K562 (cell line): ENCODE data around the gene XBP1. TPM values are rescaled to one million over a fixed set of nuclear protein-coding genes. Genes with fewer than 3 reads are reported as not detected.

ENCODE experiments used
- ELK1 ChIP-seq: sonication (generic); formaldehyde crosslinking; IDR thresholded peaks from 2 replicates; pipeline ENCODE4 v1.8.1; 2022; ENCODE audit warnings: missing genetic modification reagents
- EP300 ChIP-seq: IDR thresholded peaks from 2 replicates; pipeline ENCODE4 v1.6.1; 2012; ENCODE audit warnings: low read length, improper control_type of control experiment
- MIER1 ChIP-seq: fragments of 450-650 bp; IDR thresholded peaks from 2 replicates; pipeline ENCODE4 v1.6.1; 2016; ENCODE audit warnings: antibody characterized with exemption, mild to moderate bottlenecking, low read depth
- MTA1 ChIP-seq: fragments of 450-650 bp; IDR thresholded peaks from 2 replicates; pipeline ENCODE4 v1.6.1; 2017; ENCODE audit warnings: borderline replicate concordance
- NCOA1 ChIP-seq: fragments of 450-650 bp; IDR thresholded peaks from 2 replicates; pipeline ENCODE4 v1.6.1; 2016; ENCODE audit warnings: low read depth
- NCOA6 ChIP-seq: fragments of 450-650 bp; IDR thresholded peaks from 2 replicates; pipeline ENCODE4 v1.6.1; 2017; ENCODE audit warnings: mild to moderate bottlenecking
- SMAD3 ChIP-seq: fragments of 450-650 bp; formaldehyde crosslinking; conservative IDR thresholded peaks from 2 replicates; pipeline ENCODE4 v1.4.0; 2020; ENCODE audit warnings: mild to moderate bottlenecking
- SMARCC2 ChIP-seq: fragments of 450-650 bp; IDR thresholded peaks from 2 replicates; pipeline ENCODE4 v1.6.1; 2017; ENCODE audit warnings: antibody characterized with exemption, moderate library complexity, mild to moderate bottlenecking, low read depth
- SPI1 ChIP-seq: IDR thresholded peaks from 2 replicates; pipeline ENCODE4 v1.6.1; 2011; ENCODE audit warnings: low read depth, low read length, control low read depth, borderline replicate concordance
- TSHZ1 ChIP-seq: fragments of 250-450 bp; sonication (Bioruptor Pico); IDR thresholded peaks from 2 replicates; pipeline ENCODE4 v1.4.0; 2020; ENCODE audit warnings: mild to moderate bottlenecking, moderate library complexity
- ZNF395 ChIP-seq: fragments of 200-800 bp; sonication (Bioruptor generic); IDR thresholded peaks from 2 replicates; pipeline ENCODE4 v1.6.1; 2017; ENCODE audit warnings: missing genetic modification characterization, missing compliant biosample characterization
- polyA plus RNA-seq, 8 experiments: library from polyadenylated mRNA; depleted of rRNA in 4 of 8; stranded (reverse) in 5 of 8; unstranded in 3 of 8; fragments of >200 nt; fragmentation: Nextera tagmentation in 2 of 8; fragmentation: Illumina TruSeq in 1 of 8; extraction: Ambion mirVana in 2 of 8; extraction: Trizol in 1 of 8; gene quantifications; 2 replicates each; pipeline versions ENCODE4 v1.2.1 to v1.2.3, GENCODE V29; 2011 to 2014; ENCODE audit warnings: inconsistent platforms in 1 of 8, missing spikeins in 1 of 8
- total RNA-seq, 7 experiments: library from RNA; depleted of rRNA in 6 of 7; stranded (reverse); fragments of >200 nt in 6 of 7; fragmentation: Illumina TruSeq in 2 of 7; extraction: Trizol in 2 of 7; gene quantifications; 2 replicates each; pipeline versions ENCODE4 v1.2.1 to v1.2.3, GENCODE V29; 2011 to 2021; ENCODE audit warnings: low replicate concordance in 1 of 7

XBP1 gene
- total and polyA plus RNA-seq, 9 of the 15 experiments (the other 6 are each of a cell fraction or from before 2014, with no cell fraction given): 25.0 to 218 (median 94.6) TPM

GRCh38 chr22:28815111-28815510 is 14.7 kb upstream of the XBP1 start (continued):
- TF ChIP-seq SMAD3 (CRISPR knock-in tag): no peak
- no peak for TF ChIP-seq NCOA1
- TF ChIP-seq ELK1 (CRISPR knock-in tag): no peak
- TF ChIP-seq TSHZ1 (CRISPR knock-in tag): no peak
- no peak for TF ChIP-seq MTA1
- no peak for TF ChIP-seq MIER1
- no peak for TF ChIP-seq NCOA6
- no peak for TF ChIP-seq ZNF395 (CRISPR knock-in tag)
- TF ChIP-seq SMARCC2: no peak
- TF ChIP-seq EP300: no peak
- no peak for TF ChIP-seq SPI1
